CD14-positive monocyte (primary cell): Measurements from ENCODE around the gene RPL38. TPM values are rescaled to one million over a fixed set of nuclear protein-coding genes. Genes with fewer than 3 reads are reported as not detected.

Experiments
- DNase-seq, 3 donors: peaks; one replicate each; pipeline ENCODE4 v3.0.0-alpha.2; 2011 to 2022
- H2AFZ ChIP-seq: 2 replicates; pipeline ENCODE4 v1.6.0; 2012; ENCODE audit warnings: mild to moderate bottlenecking, low read depth, low read length, inconsistent platforms; ENCODE audit not compliant: insufficient read depth, poor library complexity, severe bottlenecking
- H3K27ac ChIP-seq, 2 donors: 1 replicate in 1 of 2; 2 replicates in 1 of 2; pipeline ENCODE4 v1.5.1; 2012 to 2013; ENCODE audit warnings: low read length in 2 of 2, control low read depth in 1 of 2, inconsistent platforms in 1 of 2, low read depth in 1 of 2, mild to moderate bottlenecking in 1 of 2
- H3K27me3 ChIP-seq, 2 donors: one replicate each; pipeline versions ENCODE4 v1.6.0 to v1.6.1; 2011 to 2013; ENCODE audit warnings: low read length in 2 of 2; ENCODE audit not compliant: control insufficient read depth in 2 of 2, insufficient read depth in 2 of 2
- H3K36me3 ChIP-seq, 2 donors: replicated peaks in 1 of 2; 1 replicate in 1 of 2; 2 replicates in 1 of 2; pipeline versions ENCODE4 v1.5.1 to v1.6.1; 2012 to 2013; ENCODE audit warnings: low read length in 2 of 2, control low read depth in 1 of 2, inconsistent platforms in 1 of 2, mild to moderate bottlenecking in 1 of 2; ENCODE audit not compliant: insufficient read depth in 2 of 2, control insufficient read depth in 1 of 2
- H3K4me1 ChIP-seq, 2 donors: 1 replicate in 1 of 2; 2 replicates in 1 of 2; pipeline versions ENCODE4 v1.5.1 to v1.6.1; 2012 to 2013; ENCODE audit warnings: low read length in 2 of 2, control low read depth in 1 of 2, inconsistent platforms in 1 of 2, mild to moderate bottlenecking in 1 of 2, moderate library complexity in 1 of 2; ENCODE audit not compliant: insufficient read depth in 2 of 2, control insufficient read depth in 1 of 2
- H3K4me2 ChIP-seq: replicated peaks from 2 replicates; pipeline ENCODE3; 2012; ENCODE audit warnings: low read length, moderate library complexity, mild to moderate bottlenecking; ENCODE audit not compliant: poor library complexity, severe bottlenecking; ENCODE audit errors: extremely low read depth
- H3K4me3 ChIP-seq, 3 experiments: fragments of 200-600 bp in 1 of 3; sonication (generic) in 1 of 3; replicated peaks in 1 of 3; 1 replicate in 2 of 3; 2 replicates in 1 of 3; pipeline ENCODE4 v1.5.1; 2011 to 2013; ENCODE audit warnings: low read length in 3 of 3, mild to moderate bottlenecking in 3 of 3, control low read depth in 2 of 3, low read depth in 2 of 3, inconsistent platforms in 1 of 3, moderate library complexity in 1 of 3
- H3K79me2 ChIP-seq: 2 replicates; pipeline ENCODE4 v1.6.0; 2012; ENCODE audit warnings: mild to moderate bottlenecking, control low read depth, inconsistent platforms, low read length, moderate library complexity; ENCODE audit not compliant: insufficient read depth
- H3K9ac ChIP-seq: 2 replicates; pipeline ENCODE4 v1.6.0; 2017; ENCODE audit warnings: low read length, mild to moderate bottlenecking; ENCODE audit not compliant: insufficient read depth, poor library complexity, severe bottlenecking
- H3K9me3 ChIP-seq, 2 donors: replicated peaks in 1 of 2; 1 replicate in 1 of 2; 2 replicates in 1 of 2; pipeline versions ENCODE4 v1.5.1 to v1.6.1; 2012 to 2013; ENCODE audit warnings: low read length in 2 of 2, control low read depth in 1 of 2; ENCODE audit not compliant: control insufficient read depth in 1 of 2, insufficient read depth in 1 of 2
- H4K20me1 ChIP-seq: 2 replicates; pipeline ENCODE4 v1.6.0; 2012; ENCODE audit warnings: mild to moderate bottlenecking, low read length, control low read depth, moderate library complexity; ENCODE audit not compliant: insufficient read depth
- H3K27ac Mint-ChIP-seq, 7 donors: one replicate each; pipeline ENCODE4 v1.8.0; 2020; ENCODE audit warnings: mild to moderate bottlenecking in 7 of 7, mixed read lengths in 7 of 7, moderate library complexity in 6 of 7, inconsistent platforms in 2 of 7
- H3K27me3 Mint-ChIP-seq, 3 donors: one replicate each; pipeline ENCODE4 v1.8.0; 2021 to 2022; ENCODE audit warnings: low read depth in 3 of 3, mild to moderate bottlenecking in 3 of 3, mixed read lengths in 3 of 3, moderate library complexity in 3 of 3, inconsistent platforms in 1 of 3
- H3K36me3 Mint-ChIP-seq, 2 donors: one replicate each; pipeline ENCODE4 v1.8.0; 2020; ENCODE audit warnings: mixed read lengths in 2 of 2, inconsistent platforms in 1 of 2, mild to moderate bottlenecking in 1 of 2
- H3K4me1 Mint-ChIP-seq: one replicate; pipeline ENCODE4 v1.8.0; 2020; ENCODE audit warnings: mild to moderate bottlenecking, mixed read lengths
- H3K4me3 Mint-ChIP-seq, 2 donors: one replicate each; pipeline ENCODE4 v1.8.0; 2020; ENCODE audit warnings: mild to moderate bottlenecking in 2 of 2, mixed read lengths in 2 of 2, moderate library complexity in 1 of 2
- H3K9me3 Mint-ChIP-seq, 7 donors: one replicate each; pipeline ENCODE4 v1.8.0; 2020 to 2022; ENCODE audit warnings: mixed read lengths in 7 of 7, mild to moderate bottlenecking in 6 of 7, moderate library complexity in 6 of 7, inconsistent platforms in 2 of 7
- WGBS: methylation state at CpG from one replicate; pipeline ENCODE4 v1.1.5; 2013; ENCODE audit warnings: missing lambda C conversion rate; ENCODE audit not compliant: insufficient coverage; 5-methylcytosine and 5-hydroxymethylcytosine counted together
- intact Hi-C, 2 donors: fragments of 100-400 bp; cut with micrococcal nuclease; formaldehyde crosslinking; loops; one replicate each; pipeline versions ENCODE4 v1.15.0 to v1.15.1; 2023
- polyA plus RNA-seq, 3 donors: library from polyadenylated mRNA; depleted of rRNA in 1 of 3; unstranded in 2 of 3; stranded (reverse) in 1 of 3; fragments of 300-500 nt in 2 of 3; fragments of >200 nt in 1 of 3; fragmentation: Illumina TruSeq in 2 of 3; gene quantifications; 1 replicate in 2 of 3; 2 replicates in 1 of 3; pipeline ENCODE4 v1.2.3, GENCODE V29; 2012 to 2021
- TF ChIP-seq, protein P1 (sequence below): fragments of 200-600 bp; IDR thresholded peaks from one replicate; pipeline ENCODE4 v1.8.0; 2022; ENCODE audit warnings: antibody characterized with exemption, mild to moderate bottlenecking

RPL38 gene
- polyA plus RNA-seq, 3 donors = 379 to 1,070 (median 919) TPM

GRCh38 chr17:74233937-74234336 is 30.5 kb downstream of the RPL38 start:
- WGBS = 97% methylated on average over 6 of the region's 8 CpGs
- Mint-ChIP-seq H3K27ac (peak overlapping the region; percentile 78 to 97 (median 92)), H3K9me3 (no peaks in the 10 kb centered on the region), H3K27me3 (peaks cover 0 to 2% (median 0%) of the 10 kb centered on the region in 3 donors), H3K4me1 (peaks cover 30% of the 10 kb centered on the region), H3K36me3 (peaks cover 49 to 70% of the 10 kb centered on the region in 2 donors), H3K4me3 (peak overlapping the region in 1 of 2 donors; percentile 46)
- Histone ChIP-seq H3K36me3 (peaks cover 44 to 69% of the 10 kb centered on the region in 2 donors), H2AFZ (no peak overlapping the region), H3K79me2 (no peaks in the 10 kb centered on the region), H3K4me1 (peaks cover 48 to 54% of the 10 kb centered on the region in 2 donors), H3K4me3 (peak overlapping the region in 1 of 3 experiments; percentile 59), H4K20me1 (peaks cover 2% of the 10 kb centered on the region), H3K27me3 (no peaks in the 10 kb centered on the region), H3K27ac (peak overlapping the region; percentile 66 to 96), H3K9ac (no peak overlapping the region), H3K4me2 (peak overlapping the region; percentile 73), H3K9me3 (no peaks in the 10 kb centered on the region)
- TF ChIP-seq, protein P1, sequence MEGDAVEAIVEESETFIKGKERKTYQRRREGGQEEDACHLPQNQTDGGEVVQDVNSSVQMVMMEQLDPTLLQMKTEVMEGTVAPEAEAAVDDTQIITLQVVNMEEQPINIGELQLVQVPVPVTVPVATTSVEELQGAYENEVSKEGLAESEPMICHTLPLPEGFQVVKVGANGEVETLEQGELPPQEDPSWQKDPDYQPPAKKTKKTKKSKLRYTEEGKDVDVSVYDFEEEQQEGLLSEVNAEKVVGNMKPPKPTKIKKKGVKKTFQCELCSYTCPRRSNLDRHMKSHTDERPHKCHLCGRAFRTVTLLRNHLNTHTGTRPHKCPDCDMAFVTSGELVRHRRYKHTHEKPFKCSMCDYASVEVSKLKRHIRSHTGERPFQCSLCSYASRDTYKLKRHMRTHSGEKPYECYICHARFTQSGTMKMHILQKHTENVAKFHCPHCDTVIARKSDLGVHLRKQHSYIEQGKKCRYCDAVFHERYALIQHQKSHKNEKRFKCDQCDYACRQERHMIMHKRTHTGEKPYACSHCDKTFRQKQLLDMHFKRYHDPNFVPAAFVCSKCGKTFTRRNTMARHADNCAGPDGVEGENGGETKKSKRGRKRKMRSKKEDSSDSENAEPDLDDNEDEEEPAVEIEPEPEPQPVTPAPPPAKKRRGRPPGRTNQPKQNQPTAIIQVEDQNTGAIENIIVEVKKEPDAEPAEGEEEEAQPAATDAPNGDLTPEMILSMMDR = no peak
- DNase-seq = no peak
- intact Hi-C loops = no loop called here

- H3K9ac ChIP-seq = peak overlapping the region; percentile 67
- peak in 2 of 3 donors; percentile 24 to 25 for DNase-seq
- Mint-ChIP-seq H3K9me3 (no peaks in the 10 kb centered on the region), H3K27me3 (peaks cover 0 to 2% (median 0%) of the 10 kb centered on the region in 3 donors), H3K4me1 (peaks cover 35% of the 10 kb centered on the region), H3K36me3 (peaks cover 45 to 68% of the 10 kb centered on the region in 2 donors), H3K4me3 (peak overlapping the region in 1 of 2 donors; percentile 72), H3K27ac (peak overlapping the region; percentile 91 to 97 (median 93))
- peaks cover 44 to 64% of the 10 kb centered on the region in 2 donors for H3K36me3 ChIP-seq
- intact Hi-C loops = no loop called here
- peaks cover 54 to 60% of the 10 kb centered on the region in 2 donors for H3K4me1 ChIP-seq
- peak overlapping the region in 2 of 3 experiments; percentile 21 to 59 for H3K4me3 ChIP-seq
- no peaks in the 10 kb centered on the region for H3K79me2 ChIP-seq
- H2AFZ ChIP-seq = peak overlapping the region; percentile 96
- H4K20me1 ChIP-seq = no peaks in the 10 kb centered on the region
- H3K27ac ChIP-seq = peak overlapping the region; percentile 93 to 96
- TF ChIP-seq, protein P1 = no peak
- peak overlapping the region; percentile 73 for H3K4me2 ChIP-seq
- H3K27me3 ChIP-seq = no peaks in the 10 kb centered on the region
- no peaks in the 10 kb centered on the region for H3K9me3 ChIP-seq
- no CpG with 5 or more reads among the region's 1 CpG for WGBS
Observed at GRCh38 chr17:74234486-74234885, 31.0 kb downstream of the RPL38 start.
